Neural progenitor cell (in vitro differentiated cells): ENCODE measurements around the gene HKDC1. TPM values are rescaled to one million over a fixed set of nuclear protein-coding genes. Genes with fewer than 3 reads are reported as not detected.

Source experiments
- DNase-seq: peaks from one replicate; pipeline ENCODE4 v3.0.0-alpha.2; 2016; ENCODE audit warnings: low spot score
- H2AFZ ChIP-seq: fragments of 200-600 bp; sonication (generic); replicated peaks from 2 replicates; pipeline ENCODE4 v1.6.1; 2016; ENCODE audit warnings: antibody characterized with exemption
- H3F3A ChIP-seq: fragments of 200-600 bp; sonication (generic); 2 replicates; pipeline ENCODE4 v1.6.1; 2016; ENCODE audit warnings: antibody characterized with exemption, low read depth
- H3K27ac ChIP-seq: fragments of 200-600 bp; sonication (generic); 2 replicates; pipeline ENCODE4 v1.5.1; 2016; ENCODE audit warnings: mild to moderate bottlenecking
- H3K27me3 ChIP-seq: fragments of 200-600 bp; sonication (generic); 2 replicates; pipeline ENCODE4 v1.6.1; 2016; ENCODE audit warnings: mild to moderate bottlenecking, moderate library complexity
- H3K36me3 ChIP-seq: fragments of 200-600 bp; sonication (generic); 2 replicates; pipeline ENCODE4 v1.5.1; 2016
- H3K4me1 ChIP-seq: fragments of 200-600 bp; sonication (generic); 2 replicates; pipeline ENCODE4 v1.6.1; 2016; ENCODE audit warnings: mixed run types
- H3K4me2 ChIP-seq: fragments of 200-600 bp; sonication (generic); 2 replicates; pipeline ENCODE4 v1.6.1; 2016
- H3K4me3 ChIP-seq: fragments of 200-600 bp; sonication (generic); 2 replicates; pipeline ENCODE4 v1.5.1; 2016
- H3K79me2 ChIP-seq: fragments of 200-600 bp; sonication (generic); 2 replicates; pipeline ENCODE4 v1.6.1; 2016; ENCODE audit warnings: low read depth
- H3K9ac ChIP-seq: fragments of 200-600 bp; sonication (generic); 2 replicates; pipeline ENCODE4 v1.6.1; 2016
- H3K9me3 ChIP-seq: fragments of 200-600 bp; sonication (generic); 2 replicates; pipeline ENCODE4 v1.5.1; 2016; ENCODE audit warnings: low read depth
- H4K20me1 ChIP-seq: fragments of 200-600 bp; sonication (generic); 2 replicates; pipeline ENCODE4 v1.6.1; 2016; ENCODE audit warnings: low read depth
- H3K27ac Mint-ChIP-seq: 3 replicates; pipeline ENCODE4 v1.8.0; 2021; ENCODE audit warnings: mixed read lengths
- H3K27me3 Mint-ChIP-seq: 2 replicates; pipeline ENCODE4 v1.8.0; 2022; ENCODE audit warnings: low read depth, mild to moderate bottlenecking, inconsistent platforms, moderate library complexity, mixed read lengths; ENCODE audit not compliant: insufficient read depth
- H3K36me3 Mint-ChIP-seq: 3 replicates; pipeline ENCODE4 v1.8.0; 2021; ENCODE audit warnings: mixed read lengths
- H3K4me1 Mint-ChIP-seq: 3 replicates; pipeline ENCODE4 v1.8.0; 2021; ENCODE audit warnings: mixed read lengths
- H3K4me3 Mint-ChIP-seq: 3 replicates; pipeline ENCODE4 v1.8.0; 2021; ENCODE audit warnings: mild to moderate bottlenecking, moderate library complexity, mixed read lengths
- H3K9me3 Mint-ChIP-seq: 3 replicates; pipeline ENCODE4 v1.8.0; 2020; ENCODE audit warnings: mixed read lengths
- EZH2 ChIP-seq: fragments of 200-600 bp; sonication (generic); IDR thresholded peaks from 2 replicates; pipeline ENCODE4 v1.6.1; 2017; ENCODE audit warnings: antibody characterized with exemption, mild to moderate bottlenecking, moderate library complexity
- EZH2phosphoT487 ChIP-seq: fragments of 200-600 bp; sonication (generic); IDR thresholded peaks from 2 replicates; pipeline ENCODE4 v1.6.1; 2017; ENCODE audit warnings: antibody characterized with exemption
- total RNA-seq: library from RNA; depleted of rRNA; stranded (reverse); fragments of >200 nt; gene quantifications from 2 replicates; pipeline ENCODE4 v1.2.3, GENCODE V29; 2015; ENCODE audit warnings: low replicate concordance
- TF ChIP-seq, protein P1 (sequence below): fragments of 200-600 bp; sonication (generic); IDR thresholded peaks from 2 replicates; pipeline ENCODE4 v1.5.1; 2017; ENCODE audit warnings: antibody characterized with exemption, mild to moderate bottlenecking

Gene HKDC1
- total RNA-seq, 1 donor from 2014 or later: 0.30 TPM

GRCh38 chr10:69253171-69253570, 33.0 kb downstream of the HKDC1 start:
- no peak overlapping the region for H3K4me3 Mint-ChIP-seq
- Histone ChIP-seq H3K4me2 (no peak overlapping the region), H3K9me3 (no peaks in the 10 kb centered on the region), H4K20me1 (no peaks in the 10 kb centered on the region), H3K36me3 (no peaks in the 10 kb centered on the region), H3K27me3 (no peaks in the 10 kb centered on the region), H3F3A (no peaks in the 10 kb centered on the region), H3K79me2 (no peaks in the 10 kb centered on the region), H3K27ac (no peak overlapping the region), H3K4me3 (no peak overlapping the region), H3K9ac (no peak overlapping the region), H3K4me1 (no peaks in the 10 kb centered on the region), H2AFZ (peak overlapping the region; percentile 26)
- H3K36me3 Mint-ChIP-seq: no peaks in the 10 kb centered on the region
- H3K9me3 Mint-ChIP-seq: peaks cover 6% of the 10 kb centered on the region
- H3K4me1 Mint-ChIP-seq: no peaks in the 10 kb centered on the region
- H3K27ac Mint-ChIP-seq: no peak overlapping the region
- DNase-seq: no peak
- peaks cover 8% of the 10 kb centered on the region for H3K27me3 Mint-ChIP-seq
- TF ChIP-seq EZH2phosphoT487: no peak
- no peak for TF ChIP-seq EZH2
- TF ChIP-seq, protein P1, sequence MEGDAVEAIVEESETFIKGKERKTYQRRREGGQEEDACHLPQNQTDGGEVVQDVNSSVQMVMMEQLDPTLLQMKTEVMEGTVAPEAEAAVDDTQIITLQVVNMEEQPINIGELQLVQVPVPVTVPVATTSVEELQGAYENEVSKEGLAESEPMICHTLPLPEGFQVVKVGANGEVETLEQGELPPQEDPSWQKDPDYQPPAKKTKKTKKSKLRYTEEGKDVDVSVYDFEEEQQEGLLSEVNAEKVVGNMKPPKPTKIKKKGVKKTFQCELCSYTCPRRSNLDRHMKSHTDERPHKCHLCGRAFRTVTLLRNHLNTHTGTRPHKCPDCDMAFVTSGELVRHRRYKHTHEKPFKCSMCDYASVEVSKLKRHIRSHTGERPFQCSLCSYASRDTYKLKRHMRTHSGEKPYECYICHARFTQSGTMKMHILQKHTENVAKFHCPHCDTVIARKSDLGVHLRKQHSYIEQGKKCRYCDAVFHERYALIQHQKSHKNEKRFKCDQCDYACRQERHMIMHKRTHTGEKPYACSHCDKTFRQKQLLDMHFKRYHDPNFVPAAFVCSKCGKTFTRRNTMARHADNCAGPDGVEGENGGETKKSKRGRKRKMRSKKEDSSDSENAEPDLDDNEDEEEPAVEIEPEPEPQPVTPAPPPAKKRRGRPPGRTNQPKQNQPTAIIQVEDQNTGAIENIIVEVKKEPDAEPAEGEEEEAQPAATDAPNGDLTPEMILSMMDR: no peak

- Histone ChIP-seq H3K4me3 (no peak overlapping the region), H3K4me1 (no peaks in the 10 kb centered on the region), H3K79me2 (no peaks in the 10 kb centered on the region), H2AFZ (no peak overlapping the region), H3F3A (no peaks in the 10 kb centered on the region), H3K27me3 (no peaks in the 10 kb centered on the region), H3K9me3 (no peaks in the 10 kb centered on the region), H4K20me1 (no peaks in the 10 kb centered on the region), H3K9ac (no peak overlapping the region), H3K27ac (no peak overlapping the region), H3K36me3 (no peaks in the 10 kb centered on the region), H3K4me2 (no peak overlapping the region)
- Mint-ChIP-seq H3K9me3 (peaks cover 6% of the 10 kb centered on the region), H3K4me3 (no peak overlapping the region), H3K27ac (no peak overlapping the region), H3K27me3 (peaks cover 8% of the 10 kb centered on the region), H3K4me1 (no peaks in the 10 kb centered on the region), H3K36me3 (no peaks in the 10 kb centered on the region)
- TF ChIP-seq EZH2 (no peak), EZH2phosphoT487 (no peak)
- DNase-seq: no peak
These were observed 34.7 kb downstream of the HKDC1 start for GRCh38 chr10:69254877-69255276.

- no peak overlapping the region for H3K4me3 ChIP-seq
- H3K79me2 ChIP-seq: no peaks in the 10 kb centered on the region
- H4K20me1 ChIP-seq: no peaks in the 10 kb centered on the region
- no peak for DNase-seq
- Mint-ChIP-seq H3K4me3 (no peak overlapping the region), H3K27ac (no peak overlapping the region), H3K9me3 (no peaks in the 10 kb centered on the region), H3K4me1 (no peaks in the 10 kb centered on the region), H3K36me3 (no peaks in the 10 kb centered on the region), H3K27me3 (peaks cover 5% of the 10 kb centered on the region)
- H3F3A ChIP-seq: no peaks in the 10 kb centered on the region
- no peak overlapping the region for H3K4me2 ChIP-seq
- H3K27me3 ChIP-seq: no peaks in the 10 kb centered on the region
- no peak overlapping the region for H3K27ac ChIP-seq
- no peak overlapping the region for H3K9ac ChIP-seq
- no peaks in the 10 kb centered on the region for H3K4me1 ChIP-seq
- TF ChIP-seq EZH2: no peak
- TF ChIP-seq, protein P1: no peak
- TF ChIP-seq EZH2phosphoT487: no peak
- no peak overlapping the region for H2AFZ ChIP-seq
- H3K9me3 ChIP-seq: no peaks in the 10 kb centered on the region
- H3K36me3 ChIP-seq: no peaks in the 10 kb centered on the region
These were observed 39.6 kb downstream of the HKDC1 start for GRCh38 chr10:69259547-69260243.

DNA sequence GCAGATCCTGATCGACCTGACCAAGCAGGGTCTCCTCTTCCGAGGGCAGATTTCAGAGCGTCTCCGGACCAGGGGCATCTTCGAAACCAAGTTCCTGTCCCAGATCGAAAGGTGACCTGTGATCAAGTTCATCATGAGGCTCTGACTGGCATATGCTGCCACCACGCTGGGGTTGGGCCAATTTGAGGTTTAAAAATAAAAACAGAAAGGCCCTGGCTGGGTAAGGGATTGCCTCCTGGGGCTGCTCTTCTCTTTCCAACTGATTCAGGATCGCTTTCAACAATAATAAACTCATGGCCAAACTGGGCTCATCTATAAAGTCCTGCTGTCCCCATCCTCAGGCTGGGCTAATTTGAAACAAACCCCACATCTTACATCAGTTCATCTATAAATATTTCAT, 41.1 kb downstream of the HKDC1 start:
- H3K79me2 ChIP-seq: no peaks in the 10 kb centered on the region
- H3K4me3 Mint-ChIP-seq: no peak overlapping the region
- H3K27me3 Mint-ChIP-seq: peaks cover 3% of the 10 kb centered on the region
- DNase-seq: no peak
- H3K4me1 Mint-ChIP-seq: no peaks in the 10 kb centered on the region
- no peaks in the 10 kb centered on the region for H3F3A ChIP-seq
- H3K9ac ChIP-seq: no peak overlapping the region
- H3K4me1 ChIP-seq: no peaks in the 10 kb centered on the region
- H3K9me3 ChIP-seq: no peaks in the 10 kb centered on the region
- H3K36me3 Mint-ChIP-seq: no peaks in the 10 kb centered on the region
- no peaks in the 10 kb centered on the region for H4K20me1 ChIP-seq
- no peak overlapping the region for H2AFZ ChIP-seq
- no peaks in the 10 kb centered on the region for H3K9me3 Mint-ChIP-seq
- no peak overlapping the region for H3K27ac ChIP-seq
- TF ChIP-seq EZH2 (no peak), EZH2phosphoT487 (no peak)
- TF ChIP-seq, protein P1: no peak
- H3K27ac Mint-ChIP-seq: no peak overlapping the region
- H3K27me3 ChIP-seq: no peaks in the 10 kb centered on the region
- H3K4me2 ChIP-seq: no peak overlapping the region
- no peak overlapping the region for H3K4me3 ChIP-seq
- H3K36me3 ChIP-seq: no peaks in the 10 kb centered on the region
